WI38 (cell line): ENCODE data around the gene FAM209B.

Source experiments
- H3K4me3 ChIP-seq: 2 replicates; pipeline ENCODE4 v1.5.1; 2011; ENCODE audit warnings: low read depth, mild to moderate bottlenecking, control low read depth, low read length
- CTCF ChIP-seq: IDR thresholded peaks from 2 replicates; pipeline ENCODE4 v1.5.1; 2012; ENCODE audit warnings: low read depth, mild to moderate bottlenecking, control low read depth, low read length

The FAM209B gene

GRCh38 chr20:56511926-56512325, 21.1 kb upstream of the FAM209B start:
- no peak for TF ChIP-seq CTCF
- no peak overlapping the region for H3K4me3 ChIP-seq

GRCh38 chr20:56513161-56514150, 19.6 kb upstream of the FAM209B start:
- no peak for TF ChIP-seq CTCF
- H3K4me3 ChIP-seq, result no peak overlapping the region

GRCh38 chr20:56516631-56517030, 16.4 kb upstream of the FAM209B start:
- no peak overlapping the region for H3K4me3 ChIP-seq
- no peak for TF ChIP-seq CTCF

GRCh38 chr20:56517211-56517610, 15.8 kb upstream of the FAM209B start:
- no peak overlapping the region for H3K4me3 ChIP-seq
- TF ChIP-seq CTCF, result no peak

GRCh38 chr20:56517641-56518040, 15.4 kb upstream of the FAM209B start:
- no peak for TF ChIP-seq CTCF
- H3K4me3 ChIP-seq, result no peak overlapping the region

GRCh38 chr20:56518126-56518525, 14.9 kb upstream of the FAM209B start:
- TF ChIP-seq CTCF, result no peak
- no peak overlapping the region for H3K4me3 ChIP-seq

GRCh38 chr20:56518721-56519398, 14.2 kb upstream of the FAM209B start:
- TF ChIP-seq CTCF, result no peak
- no peak overlapping the region for H3K4me3 ChIP-seq
